ENCODE measurements around the gene KCNH1. TPM values are rescaled to one million over a fixed set of nuclear protein-coding genes. Genes with fewer than 3 reads are reported as not detected.
A peak's percentile ranks its signal among the peaks of the same experiment; 100 is the strongest.

KCNH1 gene
- total and polyA plus RNA-seq, 9 of the 15 experiments (the other 6 are each of a cell fraction or from before 2014, with no cell fraction given): not detected

- H3K79me2 ChIP-seq (ENCODE audit: control insufficient read depth, insufficient read depth, low read length): no peaks in the 10 kb centered on the region
- ATAC-seq: peak; percentile 89
- H3K9me1 ChIP-seq (ENCODE audit: control insufficient read depth, insufficient read depth, low read length): no peaks in the 10 kb centered on the region
- intact Hi-C loops (cut with micrococcal nuclease): no loop called here
- POLR2A ChIA-PET: interaction anchor here (1.3 kb wide), 1 partner anchor 21 kb away, joined by 3 read pairs; no protein-coding TSS in a partner anchor
- H3K36me3 ChIP-seq (ENCODE audit: control insufficient read depth, insufficient read depth, low read length): no peaks in the 10 kb centered on the region
- H3K4me2 ChIP-seq (ENCODE audit: insufficient read depth, low read length): no peak overlapping the region
- peaks cover 3% of the 10 kb centered on the region; the same call in 1 of the 2 replicates for H4K20me1 ChIP-seq (replicated peaks; ENCODE audit: control insufficient read depth, insufficient read depth, low read length)
- H3K9ac ChIP-seq (ENCODE audit: insufficient read depth in 1 of 2, low read depth in 2 of 2, low read length in 2 of 2): no peak overlapping the region
- H3K4me3 ChIP-seq: no peak overlapping the region
- CTCF ChIA-PET (ENCODE audit: low intra/inter-chr PET ratio): no interaction called here
- no peaks in the 10 kb centered on the region for H3K9me3 ChIP-seq (replicated peaks; ENCODE audit: control insufficient read depth, insufficient read depth, low read depth, low read length)
- no TSS peak for BruUV-seq (replicated peaks)
- H3K27me3 ChIP-seq (ENCODE audit: control insufficient read depth in 2 of 2, insufficient read depth in 2 of 2, low read length in 2 of 2): no peaks in the 10 kb centered on the region
- peak; percentile 51 to 72 (median 66) for DNase-seq (ENCODE audit: extremely low read depth in 1 of 4, low spot score in 3 of 4)
- H3K27ac ChIP-seq (ENCODE audit: extremely low read depth, low read depth, low read length): no peak overlapping the region
- no peak overlapping the region for H2AFZ ChIP-seq (ENCODE audit: low read depth, low read length)
- no peaks in the 10 kb centered on the region for H3K4me1 ChIP-seq (replicated peaks in 1 of 2; ENCODE audit: control insufficient read depth in 2 of 2, insufficient read depth in 2 of 2, low read length in 2 of 2)
- FAIRE-seq: peak; percentile 49
- in situ Hi-C loops (cut with MboI): no loop called here
- WGBS (ENCODE audit: insufficient coverage, low coverage, missing lambda C conversion rate): 0% methylated on average over 2 of the region's 2 CpGs
- TF ChIP-seq POLR3A (IDR thresholded peaks at IDR 0.05; ENCODE audit: borderline replicate concordance, extremely low read depth, insufficient read depth, insufficient read length) (no peak), USF1 (CRISPR knock-in tag; IDR thresholded peaks at IDR 0.05) (no peak), EGR1 (conservative IDR thresholded peaks at IDR 0.05) (peak; percentile 57), ZNF655 (CRISPR knock-in tag; IDR thresholded peaks at IDR 0.05) (no peak), ZNF584 (CRISPR knock-in tag; IDR thresholded peaks at IDR 0.05; ENCODE audit: low read depth) (0 out of 2 replicates have a peak, but pooled peaks have one; percentile 49), POLR2H (tag; IDR thresholded peaks at IDR 0.05; ENCODE audit: low read depth) (no peak), HNRNPK (IDR thresholded peaks at IDR 0.05; ENCODE audit: low read depth, low read length, poor library complexity, severe bottlenecking) (no peak), TFE3 (CRISPR knock-in tag; IDR thresholded peaks at IDR 0.05) (no peak), PURB (CRISPR knock-in tag; IDR thresholded peaks at IDR 0.05; ENCODE audit: low read depth) (no peak), HBP1 (CRISPR knock-in tag; IDR thresholded peaks at IDR 0.05) (no peak), CHAMP1 (IDR thresholded peaks at IDR 0.05) (peak; percentile 56; the same call in 1 of the 2 replicates), GABPB2 (CRISPR knock-in tag; conservative IDR thresholded peaks at IDR 0.05) (no peak)
These were observed 407.3 kb downstream of the KCNH1 start for GRCh38 chr1:210726621-210727020.
